GM12873 (cell line): Measurements from ENCODE around the gene MTNR1A.
A peak's percentile ranks its signal among the peaks of the same experiment; 100 is the strongest.

Experiments
- CTCF ChIP-seq: IDR thresholded peaks from 2 replicates; pipeline ENCODE4 v1.5.1; 2012; ENCODE audit warnings: low read depth, mild to moderate bottlenecking, moderate library complexity, low read length, control low read depth; ENCODE audit not compliant: insufficient read depth; ENCODE audit errors: missing control alignments

The MTNR1A gene

GRCh38 chr4:186593587-186593973, 38.2 kb upstream of the MTNR1A start:
- TF ChIP-seq CTCF: no peak

GRCh38 chr4:186592966-186593586, 37.7 kb upstream of the MTNR1A start:
- no peak for TF ChIP-seq CTCF

GRCh38 chr4:186592445-186592844, 37.1 kb upstream of the MTNR1A start:
- no peak for TF ChIP-seq CTCF

GRCh38 chr4:186591651-186592050, 36.3 kb upstream of the MTNR1A start:
- no peak for TF ChIP-seq CTCF

DNA sequence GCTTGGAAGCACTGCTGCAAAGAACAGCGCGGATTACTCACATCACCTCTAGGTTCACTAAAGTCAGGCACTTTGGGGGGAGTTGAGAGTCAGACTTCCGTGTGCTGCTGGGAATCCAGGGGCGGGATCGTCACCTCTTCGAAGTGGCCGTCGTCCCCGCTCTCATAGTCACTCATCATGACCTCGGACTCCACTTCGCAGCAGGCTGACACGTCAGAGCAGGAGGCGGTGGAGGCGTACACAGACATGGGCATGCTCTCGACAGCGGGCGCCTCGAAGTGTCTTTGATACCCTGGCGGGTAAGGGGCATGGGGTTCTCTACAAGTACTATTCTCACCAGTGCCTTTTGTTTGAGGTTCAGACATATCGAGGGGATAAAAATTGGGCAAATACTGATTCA, 33.1 kb upstream of the MTNR1A start:
- no peak for TF ChIP-seq CTCF

GRCh38 chr4:186587416-186588018, 32.1 kb upstream of the MTNR1A start:
- TF ChIP-seq CTCF: peak; percentile 78

- TF ChIP-seq CTCF: no peak
Measured at GRCh38 chr4:186586205-186586604, 30.8 kb upstream of the MTNR1A start.
